Measurements from ENCODE around the gene PLCH1.

The PLCH1 gene

DNA sequence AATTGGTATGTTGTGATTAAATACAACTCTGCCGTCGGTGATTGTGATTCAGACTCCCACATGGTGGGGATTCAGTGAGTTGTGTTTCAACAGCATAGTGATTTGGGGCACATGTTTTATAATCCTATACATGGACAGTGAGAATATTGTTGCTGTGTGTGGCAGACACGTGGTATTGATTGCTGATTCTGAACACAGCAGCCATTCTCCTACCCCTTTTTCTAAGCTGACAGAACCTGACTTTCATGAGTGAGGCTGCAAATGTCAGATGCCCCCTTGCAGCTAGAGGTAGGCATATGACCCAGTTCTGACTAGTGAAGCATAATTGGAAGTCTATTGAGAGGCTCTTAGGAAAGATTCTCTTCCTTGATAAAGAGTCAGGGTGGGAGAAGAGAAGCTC, 296.3 kb downstream of the PLCH1 start:
- DNase-seq, result no peak

DNA sequence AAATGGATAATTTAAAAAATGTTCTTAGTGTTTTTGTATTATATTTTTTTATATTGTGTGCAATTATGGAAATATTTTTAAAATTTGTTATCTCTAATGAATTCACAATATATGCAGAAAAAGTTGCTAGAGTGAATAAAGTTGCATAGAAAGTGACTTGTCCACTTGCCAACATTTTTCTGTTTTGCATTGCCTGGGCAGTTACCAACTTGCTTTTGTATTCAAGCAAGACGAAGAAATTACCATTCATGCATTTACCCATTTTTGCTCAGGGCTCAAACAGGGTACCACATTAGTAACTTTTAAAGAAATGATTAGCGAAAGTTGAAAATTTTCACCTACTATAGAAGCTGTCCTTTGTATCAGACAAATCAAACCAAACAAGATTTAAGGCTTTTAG, 298.5 kb downstream of the PLCH1 start:
- no peak for DNase-seq

DNA sequence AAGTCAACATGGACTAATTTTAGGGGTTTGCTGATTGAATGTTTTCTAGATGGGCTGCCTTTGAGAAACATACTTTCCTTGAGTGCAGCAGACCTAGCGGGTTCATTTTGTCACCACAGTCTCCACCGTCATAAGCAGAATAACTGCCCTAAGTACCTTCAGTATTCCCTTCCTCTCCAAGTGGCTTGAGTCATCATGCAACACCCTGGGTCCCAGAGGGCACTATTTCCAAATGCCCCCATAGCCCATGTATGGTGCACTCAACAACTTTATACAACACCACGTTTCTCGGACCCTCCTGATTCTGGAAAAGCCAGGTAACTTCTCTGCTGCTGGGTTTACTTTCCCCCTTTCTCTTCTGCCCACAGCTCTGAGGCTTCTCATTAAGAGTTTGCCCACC, 300.1 kb downstream of the PLCH1 start:
- DNase-seq, result no peak

DNA sequence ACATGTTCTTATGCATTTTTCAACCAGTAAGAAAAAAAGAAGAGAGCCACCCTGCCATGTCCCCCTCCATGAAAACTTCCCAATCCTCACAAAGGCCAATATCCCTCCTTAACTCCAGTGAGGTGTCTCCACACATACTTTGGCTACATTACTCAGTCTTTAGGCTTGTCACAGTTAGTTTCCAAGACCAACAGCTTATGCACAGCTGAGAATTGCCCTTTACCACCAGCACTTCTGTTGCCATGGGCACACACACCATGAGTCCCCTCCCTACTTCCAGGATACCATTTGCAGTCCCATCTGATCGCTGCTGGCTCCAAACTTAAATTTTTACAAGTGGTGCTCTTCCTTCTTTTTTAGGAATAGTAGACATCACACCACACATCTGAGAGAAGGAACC, 301.1 kb downstream of the PLCH1 start:
- DNase-seq, result no peak

DNA sequence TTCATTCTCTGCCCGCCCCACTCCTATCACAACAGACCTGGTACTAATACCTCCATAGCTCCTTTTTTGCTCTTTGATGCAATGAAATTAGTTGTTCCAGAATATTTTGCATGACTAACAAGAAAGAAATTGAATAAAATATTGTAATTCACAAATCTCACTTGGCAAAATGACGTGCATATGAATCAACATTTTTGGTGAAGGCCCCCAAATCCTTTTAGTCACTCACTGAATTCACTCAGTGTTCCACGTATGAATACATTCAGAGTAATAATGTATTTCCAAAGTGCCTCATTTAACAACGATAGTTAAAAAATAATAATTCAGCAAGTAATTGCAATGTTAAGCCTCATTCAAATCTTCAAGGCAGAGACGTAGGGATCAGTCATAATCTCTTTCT, 302.8 kb downstream of the PLCH1 start:
- no peak for DNase-seq

DNA sequence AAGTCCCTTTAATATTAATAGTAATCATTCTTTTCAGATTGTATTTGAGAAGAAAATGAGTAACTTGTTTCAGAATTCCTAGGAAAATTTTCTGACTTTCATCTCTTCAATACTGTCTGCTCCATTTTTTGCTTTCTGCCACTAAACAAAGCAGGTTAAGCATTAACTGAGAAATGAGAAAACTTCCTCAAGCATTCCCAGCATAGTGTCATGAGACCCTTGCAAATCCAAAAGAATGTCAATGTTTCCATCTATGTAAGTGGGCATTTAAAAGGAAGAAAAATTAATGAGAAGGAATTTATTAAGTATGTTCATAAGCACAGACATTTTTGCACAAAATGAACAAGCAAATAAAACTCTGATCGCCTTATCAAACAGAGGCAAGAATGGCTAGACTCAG, 303.4 kb downstream of the PLCH1 start:
- no peak for DNase-seq

DNA sequence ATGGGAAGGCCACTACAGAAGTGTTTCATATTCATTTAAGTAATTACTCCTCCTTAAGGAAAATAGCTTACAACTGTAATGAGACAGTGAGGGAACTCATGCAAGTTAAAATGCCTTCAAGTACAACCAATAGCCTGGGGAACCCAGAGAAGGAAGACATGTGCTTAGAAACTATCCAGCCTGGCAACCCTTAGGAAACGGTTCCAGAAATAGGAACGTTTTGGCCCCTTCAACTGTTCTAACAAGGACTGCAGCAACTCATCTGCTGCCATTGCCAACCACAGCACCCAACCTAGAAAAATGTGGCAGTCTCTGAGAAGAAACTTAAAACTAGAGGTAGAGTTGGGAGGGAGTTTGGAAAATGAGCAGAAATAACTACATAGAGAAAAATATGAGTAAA, 303.8 kb downstream of the PLCH1 start:
- no peak for DNase-seq

DNA sequence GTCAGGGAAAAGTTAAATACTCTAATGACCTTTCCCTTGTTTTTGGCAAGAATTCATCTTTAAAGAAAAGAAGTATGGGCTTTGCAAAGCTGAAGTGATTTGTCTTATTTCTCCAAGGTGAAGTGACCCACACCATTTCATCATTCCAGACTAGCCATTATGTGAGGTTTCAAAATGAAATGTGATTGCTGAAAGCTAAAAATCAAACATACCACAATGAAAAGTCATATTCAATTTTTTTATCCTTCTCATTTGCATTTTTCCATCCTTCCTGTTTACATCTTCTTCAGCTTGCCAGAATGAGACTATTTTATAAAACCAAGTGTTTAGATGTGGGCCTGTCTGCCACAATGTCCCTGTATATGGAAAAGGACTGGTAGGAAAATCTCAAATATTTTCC, 309.1 kb downstream of the PLCH1 start:
- no peak for DNase-seq

DNA sequence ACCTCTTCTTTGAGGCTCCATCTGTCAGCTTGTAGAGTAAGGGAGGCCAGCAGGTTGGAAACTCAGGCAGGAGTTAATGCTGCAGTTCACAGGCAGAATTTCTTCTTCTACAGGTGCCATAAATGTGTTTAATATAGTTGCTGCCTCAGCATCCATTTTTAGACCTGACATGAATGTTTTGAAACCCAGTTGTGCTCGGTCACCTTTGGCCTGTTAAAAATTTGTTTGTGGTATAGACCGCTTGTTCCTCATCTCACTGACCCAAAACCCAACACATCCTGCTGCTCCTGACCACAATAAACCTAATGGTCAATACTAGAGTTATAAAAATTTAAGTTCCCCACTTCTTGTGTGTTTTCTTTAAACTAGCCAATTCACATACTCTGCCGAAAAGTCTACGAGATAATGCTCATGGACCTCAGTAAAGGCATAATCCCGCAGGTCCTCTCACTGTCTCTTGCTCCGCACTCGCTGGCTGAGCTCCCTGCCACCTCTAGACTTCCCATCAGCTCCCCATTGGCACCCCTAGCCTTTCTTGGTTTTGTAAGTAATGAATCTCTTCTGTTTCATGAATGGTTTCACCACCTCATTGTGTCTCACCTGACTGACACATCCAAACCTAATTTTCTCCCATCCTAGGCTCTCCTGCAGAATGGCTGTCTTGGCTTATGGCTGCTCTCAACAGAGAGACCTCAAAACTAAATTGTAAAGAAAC, 312.9 kb downstream of the PLCH1 start:
- no peak for DNase-seq

DNA sequence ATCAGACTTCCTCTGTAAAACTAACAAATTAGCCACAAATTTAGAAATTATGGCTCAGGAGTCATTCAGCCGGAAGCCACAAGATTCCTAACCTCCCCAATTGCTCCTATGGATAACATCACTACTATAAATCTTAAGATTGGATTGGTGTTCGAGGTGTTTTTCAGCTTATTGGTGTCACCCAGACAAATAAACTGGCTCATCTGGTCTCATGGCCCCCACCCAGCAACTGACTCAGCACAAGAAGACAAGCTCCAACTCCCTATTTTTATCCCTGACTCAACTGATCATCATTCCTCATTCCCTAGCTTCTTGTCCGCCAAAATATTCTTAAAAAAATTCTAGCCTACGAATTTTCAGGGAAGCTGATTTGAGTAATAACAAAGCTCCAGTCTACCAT, 316.3 kb downstream of the PLCH1 start:
- DNase-seq, result no peak

DNA sequence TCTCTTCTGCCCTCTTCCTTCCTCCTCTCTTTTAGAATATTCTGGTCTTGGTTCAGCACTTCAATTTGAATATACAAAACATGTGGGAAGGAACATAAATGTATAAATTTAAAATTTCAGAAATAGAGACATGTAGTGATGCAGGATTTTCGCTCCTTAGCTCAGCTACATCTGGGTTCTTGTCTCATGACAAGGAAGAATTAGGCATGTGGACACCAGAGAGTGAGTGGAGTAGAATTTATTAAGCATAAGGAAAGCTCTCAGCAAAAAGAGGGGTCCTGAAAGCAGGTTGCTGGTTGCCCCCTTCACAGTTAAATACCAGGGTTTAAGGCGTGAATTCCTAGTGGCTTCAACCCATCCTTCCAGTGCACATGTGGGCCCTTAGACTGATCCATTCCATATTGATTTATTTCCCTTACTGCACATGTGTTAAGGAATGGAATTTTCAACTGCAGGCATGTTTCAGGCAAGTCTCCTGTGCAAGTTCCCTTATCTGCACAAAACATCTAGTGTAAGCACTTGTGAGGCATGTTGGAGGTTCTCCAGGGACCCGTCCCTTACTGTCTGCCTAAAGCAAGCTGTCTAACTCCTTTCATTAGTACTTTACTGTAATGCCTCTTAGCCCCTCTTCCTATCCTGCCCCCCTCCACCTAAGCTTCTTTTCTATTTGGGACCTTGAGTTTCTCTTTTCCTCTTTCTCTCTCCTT, 318.2 kb downstream of the PLCH1 start:
- DNase-seq, result no peak

DNA sequence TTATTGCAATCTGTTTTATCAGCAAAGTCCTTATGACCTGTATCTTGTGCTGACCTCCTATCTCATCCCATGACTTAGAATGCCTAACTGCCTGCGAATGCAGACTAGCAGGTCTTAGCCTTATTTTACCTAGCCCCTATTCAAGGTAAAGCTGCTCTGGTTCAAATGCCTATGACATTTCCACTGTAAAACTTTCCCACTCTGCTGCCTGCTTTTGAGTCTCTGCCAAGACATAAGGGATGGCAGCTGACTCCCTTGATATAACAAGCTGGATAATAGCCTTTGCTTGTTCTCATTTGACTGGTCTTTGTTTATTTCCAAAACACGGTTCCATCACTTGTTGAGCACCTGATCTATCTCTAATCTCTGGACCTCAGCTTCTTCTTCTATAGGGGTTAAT, 319.5 kb downstream of the PLCH1 start:
- DNase-seq, result no peak

DNA sequence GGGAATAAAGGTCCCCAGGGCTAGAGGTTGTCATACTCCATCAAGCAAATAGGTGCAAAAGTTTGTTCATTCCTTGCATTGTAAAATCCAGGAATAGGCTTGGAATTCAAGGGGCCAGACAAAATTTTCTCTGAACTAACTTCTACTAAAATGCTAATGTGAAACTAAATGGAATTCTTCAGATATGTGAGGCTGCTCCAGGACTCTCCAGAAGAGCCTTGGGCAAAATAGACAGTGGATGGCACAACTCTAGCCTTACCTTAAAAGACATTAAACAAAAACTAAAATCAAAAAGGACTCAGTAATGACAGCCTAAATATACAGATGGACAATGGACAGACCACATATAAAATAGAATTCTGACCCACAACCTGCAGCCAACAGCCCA, 320.6 kb downstream of the PLCH1 start:
- no peak for DNase-seq

DNA sequence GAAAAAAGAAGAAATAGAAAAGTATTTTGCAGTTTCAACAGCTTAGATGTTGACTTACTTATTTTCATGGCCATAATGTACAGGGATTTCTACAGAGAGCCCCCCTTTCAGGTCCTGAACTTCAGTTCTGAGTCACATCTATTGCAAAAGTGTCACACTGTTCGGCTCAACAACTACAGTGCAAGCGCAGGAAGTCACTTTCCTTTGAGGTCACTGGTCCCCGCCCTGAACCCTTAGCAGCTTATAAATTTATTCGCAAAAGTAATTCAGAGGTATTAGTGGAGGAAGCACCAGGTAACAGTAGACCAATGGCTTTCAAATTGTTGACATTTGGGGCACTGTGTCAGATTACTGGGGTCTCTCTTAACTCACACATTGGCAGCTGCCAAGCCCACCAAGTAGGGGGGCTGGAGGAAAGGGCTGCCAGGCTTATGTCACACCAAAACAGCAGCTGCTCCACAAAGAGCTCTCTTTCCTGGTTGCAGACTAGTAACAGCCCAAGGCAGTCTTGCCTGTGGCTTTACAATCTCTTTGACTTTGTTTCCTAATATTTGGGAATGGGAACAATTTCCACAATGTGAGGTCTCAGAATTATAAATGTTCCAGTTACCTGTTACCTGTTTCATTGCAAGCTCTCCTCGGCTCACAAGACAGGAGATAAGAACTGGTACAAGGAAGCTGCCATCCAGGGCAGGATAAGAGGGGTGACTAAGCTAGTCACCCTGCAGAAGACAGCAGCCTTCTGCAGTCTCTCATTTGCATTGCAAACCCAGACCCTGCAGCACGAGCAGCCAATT, 321.1 kb downstream of the PLCH1 start:
- DNase-seq, result no peak

DNA sequence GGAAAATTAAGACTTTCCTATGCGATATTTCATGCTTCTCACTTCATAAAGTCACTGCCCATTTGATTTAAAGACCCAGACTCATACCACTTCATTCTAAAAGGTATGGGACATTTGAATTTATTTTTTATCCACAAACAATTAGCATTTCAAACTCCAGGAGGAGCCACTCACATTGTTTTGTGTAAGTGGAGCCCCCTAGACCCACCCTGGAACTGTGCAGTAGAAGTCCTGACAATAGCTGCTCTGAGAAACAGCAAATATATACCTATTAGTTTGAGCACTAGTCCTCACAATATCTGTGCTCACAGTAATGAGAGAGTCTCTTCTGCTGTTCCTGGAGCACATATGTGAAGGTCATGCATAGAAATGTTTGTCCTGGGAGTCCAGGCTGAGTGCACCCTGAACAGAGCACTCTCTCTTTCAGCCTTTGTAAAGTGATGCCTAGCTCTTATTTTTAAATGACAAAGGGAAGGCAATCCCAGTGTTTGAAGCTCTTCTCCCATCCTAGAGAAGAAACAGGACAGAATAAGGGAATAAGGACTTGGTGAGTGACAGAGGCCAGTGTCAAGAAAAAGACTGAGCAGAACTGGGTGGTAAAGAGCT, 323.9 kb downstream of the PLCH1 start:
- no peak for DNase-seq

DNA sequence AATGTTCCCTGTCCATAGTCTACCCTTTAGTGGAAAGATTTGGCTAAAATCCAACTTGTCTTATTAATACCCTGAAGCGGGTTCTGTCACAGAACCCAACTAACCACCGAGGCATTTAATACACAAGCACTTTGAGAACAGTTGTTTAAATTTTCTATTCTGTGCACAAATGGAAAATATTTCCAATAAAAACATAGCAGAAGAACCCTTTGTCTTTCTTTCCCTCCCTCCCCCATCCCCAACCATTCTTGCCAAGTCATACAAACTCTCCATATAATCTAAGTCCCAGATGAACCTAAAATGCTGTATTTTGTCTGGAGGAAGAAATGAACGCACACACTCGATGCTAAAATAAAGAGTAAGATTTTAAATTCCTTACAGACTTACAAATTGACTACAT, 324.5 kb downstream of the PLCH1 start:
- no peak for DNase-seq

DNA sequence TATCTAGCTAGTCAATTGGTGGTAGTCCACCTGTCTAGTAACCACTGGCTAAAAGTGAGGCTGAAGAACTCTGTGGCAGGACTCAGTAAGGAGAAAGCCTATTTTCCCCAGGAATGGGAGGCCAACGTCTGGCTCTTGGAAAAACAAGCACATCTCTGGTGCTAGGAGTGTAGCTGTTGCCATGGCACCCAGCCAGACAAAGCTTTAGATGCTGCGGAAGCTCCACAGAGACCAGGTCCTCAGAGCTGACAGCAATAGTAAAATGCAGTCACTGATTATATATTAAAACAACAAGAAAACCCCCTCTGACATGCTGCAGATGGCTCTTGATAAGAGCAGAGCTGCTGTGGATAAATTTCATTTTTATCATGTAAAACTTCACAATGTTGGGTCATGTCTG, 326.5 kb downstream of the PLCH1 start:
- DNase-seq, result no peak

DNA sequence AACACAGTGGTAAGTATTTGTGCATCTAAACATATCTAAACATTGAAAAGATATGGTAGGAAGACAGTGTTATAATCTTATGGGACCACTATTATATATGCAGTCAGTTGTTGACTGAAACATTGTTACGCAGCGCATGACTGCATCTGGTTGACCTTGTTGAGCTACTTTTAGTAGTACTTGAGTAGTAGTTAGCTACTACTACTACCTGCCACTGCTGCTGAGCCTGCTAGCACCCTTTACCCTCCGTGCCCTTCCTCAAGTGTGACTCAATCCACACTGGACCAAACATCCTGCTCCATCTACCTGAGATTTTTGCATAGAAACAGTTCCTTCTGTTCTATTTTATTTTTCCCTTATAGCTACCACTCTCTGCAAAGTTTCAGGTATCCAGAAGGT, 327.8 kb downstream of the PLCH1 start:
- no peak for DNase-seq

DNA sequence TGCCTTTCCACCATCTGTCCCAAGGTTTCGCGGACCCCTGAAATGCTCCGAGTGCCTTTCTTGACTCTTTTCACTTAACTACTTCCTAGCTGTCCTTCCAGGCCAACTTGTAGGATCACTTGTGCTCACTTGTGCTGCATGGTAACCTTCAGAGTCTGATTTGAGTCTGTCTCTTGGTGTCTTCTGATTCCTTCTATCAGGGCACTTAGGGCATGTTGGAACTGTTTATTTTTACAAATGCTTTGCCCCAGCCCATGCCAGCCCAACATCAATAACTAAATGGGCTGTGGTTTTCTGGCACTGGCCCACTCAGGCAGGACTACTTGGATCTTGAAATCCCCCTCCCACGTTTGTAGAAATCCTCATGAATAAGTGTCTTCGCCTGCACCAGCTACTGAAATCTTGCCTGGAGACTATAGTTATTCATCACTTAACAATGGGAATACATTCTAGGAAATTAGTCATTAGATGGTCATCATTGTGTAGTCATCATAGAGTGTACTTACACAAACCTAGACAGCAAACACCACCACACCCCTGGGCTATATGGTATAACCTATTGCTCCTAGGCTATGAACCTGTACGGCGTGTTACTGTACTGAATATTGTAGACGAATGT, 328.3 kb downstream of the PLCH1 start:
- no peak for DNase-seq

DNA sequence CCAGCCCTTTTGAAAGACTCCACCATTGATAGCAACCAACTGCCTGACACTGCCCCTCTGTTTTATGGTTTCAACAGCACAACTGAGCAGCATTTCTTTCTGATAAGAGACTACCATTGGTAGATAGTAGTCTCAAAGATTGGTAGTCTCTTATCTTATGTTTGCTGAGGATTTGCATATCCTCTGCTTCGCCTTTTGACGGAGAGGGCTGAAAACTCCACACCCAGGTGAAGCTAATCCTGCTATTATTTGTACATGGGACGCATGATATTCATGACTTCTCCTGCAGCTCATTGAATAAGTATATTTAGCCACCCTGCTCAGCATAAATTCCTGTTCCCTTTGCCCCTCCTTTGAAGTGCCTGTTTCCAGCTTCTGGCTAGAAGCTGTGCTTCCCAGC, 332.0 kb downstream of the PLCH1 start:
- no peak for DNase-seq

DNA sequence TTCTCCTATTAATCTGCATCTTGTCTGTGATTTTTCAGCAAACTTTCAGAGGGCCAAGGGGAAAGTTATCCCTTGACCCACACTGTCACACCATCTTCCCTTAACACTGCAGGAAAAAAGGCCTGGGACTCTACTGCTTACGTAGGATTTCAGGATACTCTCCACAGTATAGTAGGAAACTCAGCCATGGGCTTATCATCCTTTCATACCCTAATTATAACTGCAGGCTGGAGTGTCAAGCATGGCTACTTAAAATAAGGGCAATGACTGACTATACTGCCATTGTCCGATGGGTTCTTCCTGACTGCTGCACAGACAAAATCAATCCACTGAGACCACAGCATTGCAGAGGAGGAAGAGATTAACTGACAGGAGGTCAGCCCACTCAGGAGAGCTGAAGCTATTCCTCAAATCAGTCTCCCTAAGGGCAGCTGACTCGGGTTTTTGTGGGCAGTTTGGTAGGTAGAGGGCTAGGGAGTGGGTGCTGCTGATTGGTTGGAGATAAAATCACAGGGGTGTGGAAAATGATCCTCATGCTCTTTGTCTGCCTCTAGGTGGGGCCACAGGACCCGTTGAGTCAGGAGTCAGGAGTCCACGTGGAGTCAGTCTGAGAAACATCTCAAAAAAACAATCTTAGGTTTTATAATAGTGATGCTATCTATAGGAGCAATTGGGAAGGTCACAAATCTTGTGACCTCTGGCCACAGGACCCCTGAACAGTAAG, 333.2 kb downstream of the PLCH1 start:
- DNase-seq, result no peak

DNA sequence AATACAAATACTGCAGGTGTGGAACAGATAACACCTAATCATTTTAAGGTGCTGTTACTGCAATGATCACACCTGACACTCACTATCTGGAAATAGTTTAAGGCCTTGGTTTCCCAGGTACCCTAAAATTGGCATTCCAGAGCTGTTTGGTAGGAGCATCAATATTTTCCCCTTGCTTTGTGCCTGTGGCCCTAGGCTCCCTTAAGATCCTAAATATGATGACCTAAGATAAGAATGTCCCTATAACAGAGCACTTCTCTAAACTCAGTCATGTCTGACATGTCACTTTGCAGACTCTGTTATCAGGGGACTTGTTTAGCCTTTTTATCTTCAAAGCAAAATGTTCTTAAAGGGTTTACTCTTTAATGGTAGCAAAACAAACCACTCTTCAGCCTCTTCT, 335.5 kb downstream of the PLCH1 start:
- no peak for DNase-seq

DNA sequence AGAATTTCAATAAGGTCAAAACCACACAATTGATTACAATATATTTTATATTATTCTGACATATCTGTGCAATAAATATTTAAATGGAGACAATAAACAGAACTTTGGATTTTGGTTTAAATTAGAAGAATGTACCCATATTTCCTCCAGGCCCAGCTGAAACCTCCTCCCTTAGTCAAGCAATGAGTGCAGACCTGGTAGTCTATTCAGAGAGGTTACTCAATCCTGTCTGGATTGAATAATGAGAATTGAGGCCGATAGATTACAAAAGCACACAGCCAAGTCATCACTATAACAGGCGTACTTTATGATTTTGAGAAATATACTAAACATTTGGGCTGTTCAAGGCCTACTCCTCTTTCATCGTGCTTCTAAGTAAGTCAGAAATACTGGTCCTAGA, 336.9 kb downstream of the PLCH1 start:
- no peak for DNase-seq

Measured in CD4-positive, alpha-beta T cell treated with Interleukin-15 for 1 hour (primary cell).